Keratinocyte (primary cell): ENCODE data around the gene CNNM2. TPM values are rescaled to one million over a fixed set of nuclear protein-coding genes. Genes with fewer than 3 reads are reported as not detected.

Source experiments
- DNase-seq: peaks from one replicate; pipeline ENCODE4 v3.0.0-alpha.2; 2011; ENCODE audit warnings: low read depth, missing footprints, low spot score
- FAIRE-seq: peaks from 2 replicates; lab custom pipeline; 2011; peaks lifted over from hg19 to GRCh38; lab: Jason Lieb, UNC
- H2AFZ ChIP-seq: 2 replicates; pipeline ENCODE4 v1.6.0; 2012; ENCODE audit warnings: low read length, control low read depth, inconsistent platforms; ENCODE audit not compliant: control insufficient read depth
- H3K27ac ChIP-seq: 2 replicates; pipeline ENCODE4 v1.5.1; 2011; ENCODE audit warnings: low read length; ENCODE audit not compliant: control insufficient read depth, insufficient read depth
- H3K27me3 ChIP-seq: 3 replicates; pipeline ENCODE4 v1.6.0; 2011; ENCODE audit warnings: low read length; ENCODE audit not compliant: control insufficient read depth, insufficient read depth; ENCODE audit errors: extremely low read depth
- H3K36me3 ChIP-seq, 2 experiments: 2 replicates in 1 of 2; 3 replicates in 1 of 2; pipeline ENCODE4 v1.5.1; 2011; ENCODE audit warnings: low read length in 2 of 2, mild to moderate bottlenecking in 1 of 2; ENCODE audit not compliant: control insufficient read depth in 2 of 2, insufficient read depth in 2 of 2; ENCODE audit errors: extremely low read depth in 1 of 2
- H3K4me1 ChIP-seq: 3 replicates; pipeline ENCODE4 v1.5.1; 2011; ENCODE audit warnings: low read length; ENCODE audit not compliant: control insufficient read depth, insufficient read depth; ENCODE audit errors: extremely low read depth
- H3K4me2 ChIP-seq: 3 replicates; pipeline ENCODE4 v1.6.0; 2011; ENCODE audit warnings: low read depth, low read length; ENCODE audit not compliant: control insufficient read depth, insufficient read depth; ENCODE audit errors: extremely low read depth
- H3K4me3 ChIP-seq, 3 experiments: fragments of 200-600 bp in 1 of 3; sonication (generic) in 1 of 3; 2 replicates in 2 of 3; 3 replicates in 1 of 3; pipeline ENCODE4 v1.5.1; 2011 to 2016; ENCODE audit warnings: low read length in 3 of 3, mild to moderate bottlenecking in 3 of 3, control low read depth in 2 of 3, inconsistent platforms in 1 of 3, low read depth in 1 of 3, mixed read lengths in 1 of 3, mixed run types in 1 of 3, moderate library complexity in 1 of 3; ENCODE audit not compliant: control insufficient read depth in 2 of 3, insufficient read depth in 2 of 3; ENCODE audit errors: extremely low read depth in 1 of 3
- H3K79me2 ChIP-seq: 2 replicates; pipeline ENCODE4 v1.6.0; 2012; ENCODE audit warnings: low read length; ENCODE audit not compliant: control insufficient read depth, insufficient read depth
- H3K9ac ChIP-seq: 3 replicates; pipeline ENCODE4 v1.6.0; 2011; ENCODE audit warnings: low read length; ENCODE audit not compliant: control insufficient read depth, insufficient read depth; ENCODE audit errors: extremely low read depth
- H3K9me1 ChIP-seq: 3 replicates; pipeline ENCODE4 v1.6.0; 2011; ENCODE audit warnings: low read length; ENCODE audit not compliant: control insufficient read depth, insufficient read depth; ENCODE audit errors: extremely low read depth
- H3K9me3 ChIP-seq: 2 replicates; pipeline ENCODE4 v1.5.1; 2012; ENCODE audit warnings: low read depth, low read length; ENCODE audit not compliant: control insufficient read depth
- H4K20me1 ChIP-seq: 3 replicates; pipeline ENCODE4 v1.6.0; 2011; ENCODE audit warnings: low read length; ENCODE audit not compliant: control insufficient read depth, insufficient read depth; ENCODE audit errors: extremely low read depth
- EZH2 ChIP-seq: IDR thresholded peaks from one replicate; pipeline ENCODE4 v1.6.1; 2012; ENCODE audit warnings: inconsistent platforms, mild to moderate bottlenecking, low read length, moderate library complexity
- dilution Hi-C: fragments of 300-500 bp; cut with MboI; formaldehyde crosslinking; loops from one replicate; pipeline ENCODE4 v1.7.0; 2020; ENCODE audit warnings: low sequenced_read_pairs; ENCODE audit not compliant: extremely low pct_ligation_motif_present
- polyA plus RNA-seq, 5 experiments: library from polyadenylated mRNA; depleted of rRNA in 3 of 5; stranded (reverse) in 3 of 5; stranded (forward) in 1 of 5; unstranded in 1 of 5; fragments of >200 nt; gene quantifications; 1 replicate in 1 of 5; 2 replicates in 3 of 5; 3 replicates in 1 of 5; pipeline versions ENCODE4 v1.2.1 to v1.2.3, GENCODE V29; 2011 to 2012; ENCODE audit warnings: missing spikeins in 2 of 5, low read depth in 1 of 5, low replicate concordance in 1 of 5
- TF ChIP-seq, protein P1 (sequence below), 3 experiments: IDR thresholded peaks in 1 of 3; conservative IDR thresholded peaks in 1 of 3; optimal IDR thresholded peaks in 1 of 3; 2 replicates in 2 of 3; 3 replicates in 1 of 3; pipeline versions ENCODE3 to v1.5.1; 2011; ENCODE audit warnings: low read length in 3 of 3, mild to moderate bottlenecking in 3 of 3, moderate library complexity in 2 of 3, control low read depth in 1 of 3, inconsistent platforms in 1 of 3; ENCODE audit not compliant: insufficient read depth in 2 of 3; ENCODE audit errors: extremely low read depth in 1 of 3

CNNM2 gene
- polyA plus RNA-seq, 1 donor (not counting 4 experiments of a cell fraction or from before 2014, with no cell fraction given) = 1.5 TPM

GRCh38 chr10:102994531-102995295 lies 76.6 kb downstream of the CNNM2 start:
- H4K20me1 ChIP-seq = no peaks in the 10 kb centered on the region
- no peaks in the 10 kb centered on the region for H3K4me1 ChIP-seq
- H3K4me2 ChIP-seq = no peak overlapping the region
- no peak overlapping the region for H3K27ac ChIP-seq
- TF ChIP-seq, protein P1, sequence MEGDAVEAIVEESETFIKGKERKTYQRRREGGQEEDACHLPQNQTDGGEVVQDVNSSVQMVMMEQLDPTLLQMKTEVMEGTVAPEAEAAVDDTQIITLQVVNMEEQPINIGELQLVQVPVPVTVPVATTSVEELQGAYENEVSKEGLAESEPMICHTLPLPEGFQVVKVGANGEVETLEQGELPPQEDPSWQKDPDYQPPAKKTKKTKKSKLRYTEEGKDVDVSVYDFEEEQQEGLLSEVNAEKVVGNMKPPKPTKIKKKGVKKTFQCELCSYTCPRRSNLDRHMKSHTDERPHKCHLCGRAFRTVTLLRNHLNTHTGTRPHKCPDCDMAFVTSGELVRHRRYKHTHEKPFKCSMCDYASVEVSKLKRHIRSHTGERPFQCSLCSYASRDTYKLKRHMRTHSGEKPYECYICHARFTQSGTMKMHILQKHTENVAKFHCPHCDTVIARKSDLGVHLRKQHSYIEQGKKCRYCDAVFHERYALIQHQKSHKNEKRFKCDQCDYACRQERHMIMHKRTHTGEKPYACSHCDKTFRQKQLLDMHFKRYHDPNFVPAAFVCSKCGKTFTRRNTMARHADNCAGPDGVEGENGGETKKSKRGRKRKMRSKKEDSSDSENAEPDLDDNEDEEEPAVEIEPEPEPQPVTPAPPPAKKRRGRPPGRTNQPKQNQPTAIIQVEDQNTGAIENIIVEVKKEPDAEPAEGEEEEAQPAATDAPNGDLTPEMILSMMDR (optimal IDR thresholded peaks at IDR 0.05 in 1 of 3, IDR thresholded peaks at IDR 0.05 in 1 of 3, conservative IDR thresholded peaks at IDR 0.05 in 1 of 3; ENCODE audit: extremely low read depth in 1 of 3, insufficient read depth in 2 of 3, low read length in 3 of 3) = no peak
- TF ChIP-seq EZH2 = no peak
- H3K36me3 ChIP-seq = no peaks in the 10 kb centered on the region
- H2AFZ ChIP-seq = no peak overlapping the region
- H3K4me3 ChIP-seq = no peak overlapping the region
- DNase-seq (no peak), FAIRE-seq (peak; percentile 17)
- H3K9ac ChIP-seq = no peak overlapping the region
- dilution Hi-C loops = no loop called here
- H3K79me2 ChIP-seq = no peaks in the 10 kb centered on the region
- H3K9me3 ChIP-seq = no peaks in the 10 kb centered on the region
- no peaks in the 10 kb centered on the region for H3K9me1 ChIP-seq
- no peaks in the 10 kb centered on the region for H3K27me3 ChIP-seq

GRCh38 chr10:102996876-102997275 lies 78.8 kb downstream of the CNNM2 start:
- no peak overlapping the region for H3K27ac ChIP-seq
- H3K9me1 ChIP-seq = no peaks in the 10 kb centered on the region
- H3K9ac ChIP-seq = no peak overlapping the region
- H2AFZ ChIP-seq = no peak overlapping the region
- H3K79me2 ChIP-seq = no peaks in the 10 kb centered on the region
- no peaks in the 10 kb centered on the region for H3K9me3 ChIP-seq
- H3K4me2 ChIP-seq = no peak overlapping the region
- H4K20me1 ChIP-seq = no peaks in the 10 kb centered on the region
- dilution Hi-C loops = no loop called here
- no peak for FAIRE-seq
- no peak for DNase-seq
- no peak for TF ChIP-seq EZH2
- TF ChIP-seq, protein P1 (optimal IDR thresholded peaks at IDR 0.05 in 1 of 3, IDR thresholded peaks at IDR 0.05 in 1 of 3, conservative IDR thresholded peaks at IDR 0.05 in 1 of 3; ENCODE audit: extremely low read depth in 1 of 3, insufficient read depth in 2 of 3, low read length in 3 of 3) = no peak
- H3K4me1 ChIP-seq = no peaks in the 10 kb centered on the region
- H3K36me3 ChIP-seq = no peaks in the 10 kb centered on the region
- no peaks in the 10 kb centered on the region for H3K27me3 ChIP-seq
- H3K4me3 ChIP-seq = no peak overlapping the region
